ENCODE data around the gene MGMT.

MGMT gene

DNA sequence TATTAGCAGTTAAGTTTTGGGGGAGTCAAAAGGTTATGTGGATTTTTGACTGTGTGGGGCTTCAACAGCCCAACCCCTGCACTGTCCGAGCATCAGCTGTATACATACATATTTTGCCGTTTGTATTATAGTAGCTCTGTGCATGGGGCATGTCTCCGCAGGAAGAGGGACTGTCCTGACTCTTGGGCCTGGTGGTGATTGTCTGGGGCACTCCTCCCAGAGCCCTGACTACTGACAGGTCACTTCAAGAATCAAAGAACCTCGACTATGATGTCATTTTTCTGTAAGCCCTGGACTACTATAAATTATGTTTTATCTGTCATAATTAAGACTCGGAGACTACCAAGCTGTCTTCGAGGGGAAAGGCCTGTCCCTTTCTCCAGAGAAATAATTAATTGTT lies 51.8 kb downstream of the MGMT start:
- no peak for DNase-seq (ENCODE audit: low read depth in 4 of 4, low spot score in 1 of 4)

DNA sequence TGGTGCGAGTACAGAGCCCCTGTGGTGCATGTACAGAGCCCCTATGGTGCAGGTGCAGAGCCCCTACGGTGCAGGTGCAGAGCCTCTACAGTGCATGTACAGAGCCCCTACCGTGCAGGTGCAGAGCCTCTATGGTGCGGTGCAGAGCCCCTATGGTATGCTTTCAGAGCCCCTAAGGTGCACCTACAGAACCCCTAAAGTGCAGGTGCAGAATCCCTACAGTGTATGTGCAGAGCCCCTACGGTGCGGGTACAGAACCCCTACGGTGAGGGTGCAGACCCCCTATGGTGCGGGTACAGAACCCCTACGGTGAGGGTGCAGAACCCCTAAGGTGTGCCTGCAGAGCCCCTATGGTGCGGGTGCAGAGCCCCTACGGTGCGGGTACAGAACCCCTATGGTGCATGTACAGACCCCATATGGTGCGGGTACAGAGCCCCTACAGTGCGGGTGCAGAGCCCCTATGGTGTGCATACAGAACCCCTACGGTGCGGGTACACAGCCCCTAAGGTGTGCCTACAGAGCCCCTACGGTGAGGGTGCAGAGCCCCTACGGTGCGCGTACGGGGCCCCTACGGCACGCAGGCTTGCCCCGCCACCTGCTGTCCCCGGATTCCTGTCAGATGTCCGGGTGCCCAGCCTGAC lies 53.5 kb downstream of the MGMT start:
- DNase-seq (ENCODE audit: low read depth in 4 of 4, low spot score in 1 of 4): no peak

DNA sequence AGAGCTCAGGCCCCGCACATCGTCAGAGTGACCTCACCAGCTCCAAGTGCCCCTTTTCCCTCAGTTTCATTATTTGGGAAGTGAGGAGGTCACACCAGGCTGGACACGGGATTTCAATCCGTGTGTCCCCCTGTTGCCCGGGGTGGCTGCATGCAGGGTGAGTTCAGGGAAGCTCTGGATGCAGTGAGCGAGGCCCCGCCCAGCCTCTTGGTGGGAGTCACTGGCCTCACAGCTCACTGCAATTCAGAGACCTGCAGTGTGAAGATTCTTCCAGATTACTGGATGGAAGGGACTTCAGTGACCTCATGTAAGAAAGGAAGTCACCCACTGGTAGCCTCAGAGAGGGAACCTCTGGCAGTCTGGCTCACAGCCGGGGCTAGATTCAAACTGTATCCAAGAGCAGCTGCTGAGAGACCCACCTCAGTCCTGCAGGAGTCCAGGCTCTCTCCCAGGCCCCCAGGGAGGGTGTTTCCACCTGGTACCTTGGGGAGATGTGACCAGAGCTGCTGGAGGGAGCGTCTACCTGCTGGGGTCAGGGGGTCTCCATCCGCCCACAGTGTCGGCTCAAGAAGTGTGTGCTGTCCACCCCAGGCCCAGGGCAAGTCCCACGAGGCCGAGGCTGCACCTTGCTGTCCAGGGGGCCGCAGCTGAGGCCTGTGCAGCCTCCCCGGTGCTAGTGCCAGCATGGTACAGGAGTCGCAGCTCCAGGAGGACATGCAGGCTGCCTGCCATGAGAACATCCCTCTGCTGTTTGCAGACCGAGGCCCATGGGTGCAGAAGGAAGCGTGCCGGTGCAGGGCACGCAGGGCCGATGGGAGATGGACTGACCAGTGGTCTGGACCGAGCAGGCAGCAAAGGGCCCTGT lies 54.4 kb downstream of the MGMT start:
- no peak for DNase-seq (ENCODE audit: low read depth in 4 of 4, low spot score in 1 of 4)

DNA sequence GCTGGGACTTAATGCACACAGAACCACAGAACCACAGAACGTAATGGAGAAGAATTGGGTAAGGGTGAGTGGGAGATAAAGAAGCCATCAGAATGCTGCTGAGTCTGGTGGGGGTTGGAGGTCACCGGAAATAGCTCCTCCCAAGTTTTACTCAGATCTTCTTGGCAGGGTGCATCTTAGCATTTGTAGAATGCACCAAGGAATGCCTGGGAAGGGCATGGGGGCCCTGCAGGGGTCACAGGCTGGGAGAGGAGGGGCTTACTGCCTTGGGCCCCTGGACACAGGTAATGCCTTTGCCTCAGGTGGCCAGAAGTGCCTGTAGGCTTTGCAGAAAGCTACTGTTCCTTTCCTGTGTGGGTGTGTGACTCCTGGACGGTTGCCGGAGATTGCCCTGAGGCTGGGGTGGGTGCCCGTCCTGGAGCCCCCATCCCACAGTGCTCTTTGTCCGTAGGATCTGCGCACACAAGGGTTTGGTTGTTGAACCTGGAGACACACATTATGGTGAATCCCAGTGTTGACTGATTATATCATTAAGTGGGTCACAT lies 55.1 kb downstream of the MGMT start:
- DNase-seq (ENCODE audit: low read depth in 4 of 4, low spot score in 1 of 4): no peak

DNA sequence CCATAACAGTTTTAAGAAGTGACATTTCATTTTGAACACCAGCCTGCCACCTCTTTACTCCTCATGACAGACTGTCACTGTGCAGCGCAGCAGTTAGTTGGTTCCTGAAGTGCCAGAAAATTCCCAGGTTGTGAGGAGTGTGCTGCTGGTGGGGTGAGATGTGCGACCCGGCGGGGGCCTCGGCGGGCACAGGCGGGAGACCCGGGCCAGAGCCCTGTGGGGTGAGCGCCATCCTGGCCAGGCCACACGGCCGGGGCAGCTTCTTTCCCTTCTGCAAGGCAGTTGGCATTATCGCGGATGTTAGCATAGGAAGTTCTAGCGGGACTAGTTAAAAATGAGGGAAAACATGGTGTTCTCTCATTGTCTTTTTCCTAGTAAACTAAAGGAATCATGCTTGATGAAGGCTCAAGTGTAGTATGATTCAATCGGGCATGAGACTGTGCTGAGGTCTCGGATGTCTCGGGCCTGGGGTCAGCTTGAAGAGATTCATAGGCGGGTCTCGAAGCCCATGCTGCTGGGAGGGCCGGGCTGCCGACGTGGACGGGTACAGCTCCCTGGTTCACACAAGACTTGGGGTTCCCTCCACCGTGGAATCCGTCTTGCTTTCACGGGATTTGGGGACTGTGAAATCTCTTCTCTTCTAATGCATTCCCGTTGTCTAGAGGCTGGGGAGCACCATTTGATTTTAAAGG lies 56.1 kb downstream of the MGMT start:
- no peak for DNase-seq (ENCODE audit: low read depth in 4 of 4, low spot score in 1 of 4)

DNA sequence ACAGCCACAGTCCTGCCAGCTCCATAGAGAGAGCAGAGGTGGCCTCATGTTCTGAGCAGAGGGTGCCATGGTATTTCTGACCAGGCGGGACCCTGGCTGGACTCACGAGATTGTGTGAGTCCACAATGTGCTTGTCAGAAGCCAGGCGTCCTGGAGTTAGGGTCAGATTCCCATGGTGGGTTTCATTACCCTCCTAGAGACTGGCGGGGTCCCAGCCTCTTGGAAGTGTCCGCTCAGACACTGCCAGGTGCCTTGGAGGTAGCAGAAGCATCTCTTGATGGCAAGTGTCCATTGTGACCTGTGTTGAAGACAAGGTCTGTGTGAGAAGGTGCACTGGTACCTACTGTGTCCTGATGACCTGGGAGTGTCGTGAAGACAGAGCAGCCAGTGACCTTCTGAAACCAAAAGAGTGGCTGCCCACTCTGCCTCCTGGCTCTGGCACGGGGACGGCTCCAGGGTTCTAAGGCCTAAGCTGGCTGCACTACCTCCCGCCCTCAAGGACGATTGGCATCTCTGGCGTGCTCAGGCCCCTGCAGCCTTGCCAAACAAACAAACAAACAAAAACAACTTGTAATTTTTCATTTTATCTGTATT lies 56.8 kb downstream of the MGMT start:
- DNase-seq (ENCODE audit: low read depth in 4 of 4, low spot score in 1 of 4): no peak

DNA sequence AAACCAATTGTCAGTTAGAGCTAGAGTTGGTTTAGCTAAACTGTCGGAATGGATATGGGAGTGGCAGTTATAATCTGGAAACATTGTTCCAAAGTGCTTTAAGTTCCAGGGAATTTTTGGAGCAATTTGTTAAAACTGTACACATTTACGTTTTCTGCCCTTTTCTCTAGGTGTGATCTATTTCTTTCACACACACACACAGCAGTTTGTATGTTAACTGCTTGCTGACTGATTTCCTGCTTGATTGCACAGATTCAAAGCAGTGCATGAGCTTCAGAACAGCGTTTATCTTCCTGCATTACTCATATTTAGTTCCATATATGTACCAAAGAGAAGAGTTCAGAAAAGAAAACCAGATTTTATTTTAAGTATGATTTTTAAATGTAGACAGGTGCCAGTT lies 57.9 kb downstream of the MGMT start:
- no peak for DNase-seq (ENCODE audit: low read depth in 4 of 4, low spot score in 1 of 4)

DNA sequence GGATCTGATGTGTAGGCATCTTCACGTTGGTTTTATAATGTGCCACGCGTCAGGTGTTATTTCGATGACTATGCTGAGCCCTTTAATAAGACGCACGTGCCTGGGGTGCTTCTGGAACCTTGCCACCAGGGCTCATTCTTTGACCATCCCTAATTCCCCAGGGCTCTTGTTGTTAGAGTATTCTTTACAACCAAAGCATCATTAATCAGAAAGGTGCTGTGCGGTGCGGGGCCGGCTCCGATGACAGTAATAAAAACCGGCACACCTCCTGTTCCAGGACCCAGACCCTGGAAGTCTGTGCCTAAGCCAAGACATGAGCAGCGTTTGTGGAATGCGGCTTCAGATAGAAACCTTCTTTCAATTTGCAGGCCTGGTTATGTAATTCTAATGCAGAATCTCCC lies 58.4 kb downstream of the MGMT start:
- DNase-seq (ENCODE audit: low read depth in 4 of 4, low spot score in 1 of 4): no peak

DNA sequence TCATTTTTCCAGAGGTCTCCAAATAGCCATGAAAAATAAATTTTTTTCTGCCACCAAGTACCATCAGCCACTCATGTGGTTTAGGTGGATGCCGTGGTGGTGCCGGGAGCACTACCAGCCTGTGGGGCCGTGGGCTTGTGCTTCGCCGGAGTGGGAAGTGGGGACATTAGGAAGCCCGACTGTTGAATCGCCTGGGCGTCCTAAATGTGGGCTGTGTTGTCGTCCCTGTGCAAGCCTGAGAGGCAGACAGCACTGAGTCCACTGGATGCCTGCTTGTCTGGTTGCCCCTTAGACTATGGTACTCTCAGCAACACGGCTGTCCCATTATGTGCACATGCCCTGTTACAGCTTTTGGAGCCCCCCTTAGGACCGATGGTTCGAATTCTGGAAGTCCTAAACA lies 59.9 kb downstream of the MGMT start:
- no peak for DNase-seq (ENCODE audit: low read depth in 4 of 4, low spot score in 1 of 4)

DNA sequence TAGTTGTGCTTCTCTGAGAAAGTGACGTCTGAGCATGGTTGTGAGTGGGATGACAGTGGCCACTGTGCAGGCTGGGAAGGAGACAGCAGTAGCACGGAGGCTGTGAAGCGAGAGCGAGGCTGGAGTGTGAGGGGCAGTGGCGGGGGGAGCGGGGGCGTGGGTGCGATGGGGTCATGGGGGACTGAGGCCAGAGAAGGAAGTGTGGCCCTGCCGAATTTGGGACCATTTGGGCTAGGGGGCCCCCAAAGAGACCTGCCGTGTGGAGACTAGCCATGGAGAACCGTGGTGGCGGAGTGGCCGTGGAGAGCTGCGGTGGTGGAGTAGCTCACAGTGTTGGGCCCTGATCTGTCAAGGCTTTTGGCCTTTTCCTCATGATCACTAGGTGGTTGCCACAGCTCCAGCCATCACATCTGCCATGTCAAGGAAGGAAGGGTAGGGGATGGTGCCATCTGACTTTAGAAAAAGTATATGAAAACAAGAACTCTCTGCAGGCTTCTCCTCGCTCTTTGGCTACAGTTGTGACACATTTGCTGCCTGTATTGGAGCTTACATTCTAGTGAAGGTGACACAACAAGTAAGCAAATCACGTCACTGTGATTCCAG lies 61.4 kb downstream of the MGMT start:
- no peak for DNase-seq (ENCODE audit: low read depth in 4 of 4, low spot score in 1 of 4)

DNA sequence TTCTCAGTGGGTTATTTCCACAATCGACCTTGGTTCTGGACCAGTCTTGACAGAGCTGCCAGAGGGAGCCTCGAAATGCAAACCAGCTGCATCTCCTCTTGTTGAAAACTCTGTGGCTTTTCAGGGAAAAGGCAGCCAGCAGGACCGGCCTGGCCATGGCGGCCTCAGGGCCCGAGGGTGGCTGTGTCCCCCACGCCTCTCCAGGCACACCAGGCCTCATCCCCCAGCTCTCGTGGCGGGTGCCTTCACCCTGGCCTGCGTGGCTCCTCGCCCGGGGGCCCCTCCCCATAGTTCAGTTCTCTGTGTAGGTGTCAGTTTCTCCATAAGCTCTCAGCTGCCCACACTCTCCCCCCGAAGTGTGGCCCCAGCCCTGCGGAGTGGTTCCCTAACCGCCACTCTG lies 63.5 kb downstream of the MGMT start:
- no peak for DNase-seq (ENCODE audit: low read depth in 4 of 4, low spot score in 1 of 4)

DNA sequence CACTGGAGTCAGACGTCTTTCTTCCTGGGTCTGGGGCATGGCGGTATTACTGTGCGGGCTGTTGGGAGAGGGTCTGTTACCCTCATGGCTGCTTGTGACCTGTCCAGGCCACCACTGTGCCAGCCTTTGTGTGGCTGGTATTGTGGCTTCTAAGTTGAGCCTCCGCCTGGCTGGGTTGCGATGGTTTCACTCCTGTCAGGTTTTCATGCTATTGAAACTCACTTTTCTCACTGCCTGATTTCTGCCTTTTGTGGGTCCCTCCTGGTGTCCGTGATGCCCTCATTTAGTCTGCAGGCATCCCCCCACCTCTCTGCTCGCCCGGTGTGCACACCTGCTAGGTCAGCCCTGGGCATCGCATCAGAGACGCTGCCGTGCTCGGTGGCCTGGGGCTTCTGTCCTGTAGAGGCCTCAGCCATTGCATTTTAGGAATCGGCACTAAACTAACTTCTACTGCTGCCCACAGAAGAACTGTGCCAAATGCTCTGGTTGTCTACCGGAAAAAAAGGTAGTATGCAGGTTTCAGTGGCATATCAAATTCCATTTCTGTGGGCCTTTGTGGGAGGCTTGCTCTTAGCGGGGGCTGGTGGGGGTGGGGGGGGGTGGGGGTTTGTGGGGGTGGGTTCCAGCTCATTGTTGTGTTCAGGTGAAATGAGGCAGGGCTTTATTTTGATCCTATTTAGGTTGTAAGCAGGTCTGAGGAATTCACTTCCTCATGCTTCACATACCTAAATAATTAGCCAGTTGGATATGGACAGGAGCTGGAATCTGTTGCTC lies 64.3 kb downstream of the MGMT start:
- DNase-seq (ENCODE audit: low read depth in 4 of 4, low spot score in 1 of 4): no peak

DNA sequence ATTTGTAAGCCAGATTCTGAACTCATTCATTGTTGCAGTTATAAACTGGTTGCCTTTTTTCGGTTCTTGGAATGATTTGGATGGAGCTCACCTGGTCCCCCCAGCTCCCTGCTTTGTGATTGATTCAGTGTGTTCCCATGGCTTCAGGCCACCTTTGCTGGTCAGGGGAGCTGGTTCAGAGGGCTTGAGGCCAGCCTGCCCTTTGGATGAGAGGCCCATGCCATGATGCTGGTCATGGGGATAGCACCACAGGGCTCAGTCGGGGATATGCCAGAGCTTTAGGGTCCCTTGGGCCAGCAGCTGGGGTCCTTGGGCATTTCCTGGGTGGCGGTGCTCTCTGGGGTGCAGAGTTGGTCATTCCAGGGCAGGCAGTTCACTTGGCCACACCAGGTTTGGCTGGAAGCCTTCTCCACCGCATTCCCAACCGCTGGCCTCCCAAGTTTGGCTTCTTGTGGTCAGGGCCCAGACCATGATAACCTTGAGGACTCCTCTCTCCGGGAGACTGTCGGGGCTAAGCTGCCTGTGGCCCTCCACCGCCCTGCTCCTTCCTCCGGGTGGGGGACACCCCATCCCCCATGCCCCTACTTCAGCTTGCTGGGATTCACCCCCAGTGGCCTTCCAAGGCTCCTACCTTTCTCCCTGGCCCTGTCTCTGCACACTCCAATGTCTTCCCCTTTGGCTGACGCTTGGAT lies 65.1 kb downstream of the MGMT start:
- no peak for DNase-seq (ENCODE audit: low read depth in 4 of 4, low spot score in 1 of 4)

DNA sequence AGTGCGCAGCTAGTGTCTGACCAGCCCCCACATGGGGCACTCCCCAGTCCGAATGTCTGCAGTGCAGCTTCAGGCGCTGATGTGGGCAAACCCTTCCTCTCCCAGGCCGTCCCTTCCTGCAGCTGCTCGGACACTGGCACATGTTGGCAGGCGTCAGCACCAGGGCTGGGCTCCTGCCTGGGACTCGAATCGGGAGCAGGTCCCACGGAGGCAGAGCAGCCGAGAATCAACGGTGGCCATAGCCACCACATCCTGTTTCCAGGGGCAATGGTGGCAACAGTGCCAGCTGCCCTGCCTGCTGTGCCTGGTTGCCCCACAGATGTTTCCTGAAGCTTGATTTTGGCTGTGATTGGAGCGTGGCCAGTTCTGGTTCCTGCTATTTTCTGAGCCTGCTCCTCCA lies 65.8 kb downstream of the MGMT start:
- DNase-seq (ENCODE audit: low read depth in 4 of 4, low spot score in 1 of 4): no peak

DNA sequence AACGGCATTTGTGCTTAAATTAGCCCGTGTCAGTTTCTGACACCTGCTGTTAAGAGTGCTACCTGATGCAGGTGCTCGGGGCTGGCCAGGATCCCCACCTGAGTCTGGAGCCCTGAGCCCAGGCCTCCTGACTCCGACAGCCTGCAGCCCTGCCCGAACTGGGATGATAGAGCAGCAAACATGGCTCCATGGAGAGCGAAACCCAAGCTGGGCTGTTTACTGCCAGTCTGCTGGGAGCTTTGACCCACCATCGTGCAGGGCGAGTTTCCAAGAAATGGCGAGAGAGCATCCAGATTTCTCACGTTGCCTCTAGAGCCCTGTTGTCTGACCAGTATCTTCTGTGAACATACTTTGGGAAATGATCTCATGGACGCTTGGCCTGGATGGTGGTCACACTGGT lies 66.2 kb downstream of the MGMT start:
- DNase-seq (ENCODE audit: low read depth in 4 of 4, low spot score in 1 of 4): no peak

DNA sequence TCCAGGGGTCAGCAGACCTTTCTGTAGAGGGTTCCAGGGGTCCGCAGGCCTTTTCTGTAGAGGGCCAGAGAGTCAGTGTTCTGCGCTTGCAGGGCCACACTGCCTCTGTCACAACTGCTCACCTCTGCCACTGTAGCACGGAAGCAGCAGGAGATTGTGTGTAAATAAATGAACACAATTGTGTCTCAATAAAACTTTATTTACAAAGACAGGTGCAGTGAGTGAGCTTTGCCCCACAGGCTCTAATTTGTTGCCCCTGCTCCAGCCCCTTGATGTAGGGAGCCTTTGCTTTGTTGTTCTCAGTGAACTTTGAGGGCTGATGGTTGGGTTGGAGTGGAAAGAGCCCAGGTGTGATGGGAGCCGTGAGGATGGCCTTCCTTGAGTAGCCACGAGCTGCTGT lies 67.8 kb downstream of the MGMT start:
- DNase-seq (ENCODE audit: low read depth in 4 of 4, low spot score in 1 of 4): no peak

DNA sequence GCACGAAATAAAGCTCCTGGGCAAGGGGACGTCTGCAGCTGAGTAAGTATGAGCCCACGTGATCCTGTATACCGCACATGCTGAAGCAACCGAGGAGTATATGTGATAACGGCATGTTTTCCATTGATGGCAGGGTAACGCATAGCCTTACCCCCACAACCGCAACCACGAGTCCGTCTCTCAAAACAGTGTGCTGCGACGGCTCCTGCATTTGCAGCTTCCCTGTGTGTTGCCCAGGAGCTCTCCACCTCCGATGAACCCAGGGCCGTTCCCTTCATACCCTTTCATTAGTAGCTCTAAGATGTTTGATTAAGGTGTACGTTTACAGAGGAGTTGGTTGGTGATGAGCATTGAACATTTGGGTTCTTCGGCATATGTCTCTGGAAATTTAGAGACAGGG lies 69.3 kb downstream of the MGMT start:
- DNase-seq (ENCODE audit: low read depth in 4 of 4, low spot score in 1 of 4): no peak

DNA sequence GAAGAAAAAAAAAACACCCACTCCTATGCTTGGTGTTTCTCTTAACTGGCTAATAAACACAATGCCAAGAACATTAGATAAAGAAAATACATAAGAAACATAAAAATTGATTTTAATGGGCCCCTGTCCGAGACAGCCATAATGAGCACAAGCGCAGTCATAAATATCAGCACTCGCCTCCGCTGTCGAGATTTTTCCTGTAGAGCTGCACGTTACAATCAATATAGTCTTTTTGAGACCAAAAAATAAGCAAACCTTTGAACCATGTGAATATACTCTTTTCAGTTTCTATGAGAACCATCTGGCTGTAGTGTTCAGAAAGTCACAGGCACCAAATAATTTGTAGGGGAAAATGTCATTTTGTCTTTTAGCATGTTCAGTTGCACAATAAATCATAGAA lies 70.1 kb downstream of the MGMT start:
- DNase-seq (ENCODE audit: low read depth in 4 of 4, low spot score in 1 of 4): no peak

DNA sequence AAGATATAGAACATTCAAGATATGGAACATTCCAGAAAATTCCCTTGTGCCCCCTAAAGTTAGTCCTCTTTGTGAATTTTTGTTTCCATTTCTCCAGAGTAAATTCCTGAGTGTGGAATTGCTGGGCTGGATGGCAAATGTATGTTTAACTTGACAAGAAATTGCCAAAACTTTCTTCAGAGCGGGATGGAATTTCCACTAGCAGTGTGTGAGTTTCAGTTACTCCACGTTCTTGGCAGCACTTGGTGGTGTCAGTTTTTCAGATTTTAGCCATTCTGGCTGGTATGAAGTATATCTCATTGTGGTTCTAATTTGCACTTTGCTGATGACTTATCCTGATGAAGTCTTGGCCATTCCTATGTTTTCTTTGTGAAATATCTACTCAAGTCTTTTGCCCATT lies 71.2 kb downstream of the MGMT start:
- DNase-seq (ENCODE audit: low read depth in 4 of 4, low spot score in 1 of 4): no peak

DNA sequence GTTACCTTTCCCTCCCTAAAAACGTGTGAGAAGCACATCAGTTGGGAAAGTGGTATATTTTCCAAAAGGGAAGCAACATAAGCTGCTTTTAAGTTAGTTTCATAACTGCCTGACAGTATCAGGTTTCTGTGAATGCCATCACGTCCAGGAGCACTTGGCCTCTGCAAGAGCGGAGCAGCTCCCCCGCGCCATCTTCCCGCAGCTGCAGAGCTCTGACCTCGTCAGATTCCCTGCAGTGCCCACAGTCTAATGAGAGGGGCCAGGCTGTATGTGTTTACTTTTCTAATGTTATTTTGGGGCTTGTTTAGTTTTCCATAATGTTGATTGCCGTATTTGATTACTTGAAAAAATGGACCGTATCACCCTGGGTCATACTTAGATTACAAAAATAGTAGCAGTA lies 74.2 kb downstream of the MGMT start:
- DNase-seq (ENCODE audit: low read depth in 4 of 4, low spot score in 1 of 4): no peak
